ENCODE measurements around the gene USP24.

DNA sequence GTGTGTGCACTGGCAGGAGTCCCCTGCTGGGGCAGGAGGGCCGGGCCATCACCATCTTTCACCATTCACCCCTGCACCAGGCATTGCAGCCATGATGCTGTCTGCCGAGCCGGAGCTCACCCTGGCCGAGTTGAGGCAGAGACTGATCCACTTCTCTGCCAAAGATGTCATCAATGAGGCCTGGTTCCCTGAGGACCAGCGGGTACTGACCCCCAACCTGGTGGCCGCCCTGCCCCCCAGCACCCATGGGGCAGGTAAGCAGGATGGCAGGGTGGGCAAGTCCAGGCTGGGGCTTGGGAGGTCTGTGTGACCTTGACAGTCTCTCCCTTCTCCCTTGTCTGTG lies 157.2 kb downstream of the USP24 start:
- TF ChIP-seq, protein P1, sequence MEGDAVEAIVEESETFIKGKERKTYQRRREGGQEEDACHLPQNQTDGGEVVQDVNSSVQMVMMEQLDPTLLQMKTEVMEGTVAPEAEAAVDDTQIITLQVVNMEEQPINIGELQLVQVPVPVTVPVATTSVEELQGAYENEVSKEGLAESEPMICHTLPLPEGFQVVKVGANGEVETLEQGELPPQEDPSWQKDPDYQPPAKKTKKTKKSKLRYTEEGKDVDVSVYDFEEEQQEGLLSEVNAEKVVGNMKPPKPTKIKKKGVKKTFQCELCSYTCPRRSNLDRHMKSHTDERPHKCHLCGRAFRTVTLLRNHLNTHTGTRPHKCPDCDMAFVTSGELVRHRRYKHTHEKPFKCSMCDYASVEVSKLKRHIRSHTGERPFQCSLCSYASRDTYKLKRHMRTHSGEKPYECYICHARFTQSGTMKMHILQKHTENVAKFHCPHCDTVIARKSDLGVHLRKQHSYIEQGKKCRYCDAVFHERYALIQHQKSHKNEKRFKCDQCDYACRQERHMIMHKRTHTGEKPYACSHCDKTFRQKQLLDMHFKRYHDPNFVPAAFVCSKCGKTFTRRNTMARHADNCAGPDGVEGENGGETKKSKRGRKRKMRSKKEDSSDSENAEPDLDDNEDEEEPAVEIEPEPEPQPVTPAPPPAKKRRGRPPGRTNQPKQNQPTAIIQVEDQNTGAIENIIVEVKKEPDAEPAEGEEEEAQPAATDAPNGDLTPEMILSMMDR (IDR thresholded peaks at IDR 0.05), result no peak
- no peak for TF ChIP-seq POLR2A (IDR thresholded peaks at IDR 0.05)

All from uterus (tissue), 2 donors.